Rectal smooth muscle tissue (tissue), 1 donor: ENCODE results near the gene CCL21.
"Not testable (repeated sequence)": the region's sequence is repeated elsewhere in the genome, so short reads cannot be mapped to it uniquely, and the experiment has no call there.

Experiments used
- H3K27ac ChIP-seq: one replicate; pipeline ENCODE4 v1.7.0; 2013; ENCODE audit warnings: low read depth, low read length, inconsistent platforms
- H3K27me3 ChIP-seq: one replicate; pipeline ENCODE4 v1.7.0; 2013; ENCODE audit warnings: low read length; ENCODE audit not compliant: control insufficient read depth, insufficient read depth
- H3K36me3 ChIP-seq: one replicate; pipeline ENCODE4 v1.7.0; 2013; ENCODE audit warnings: low read length; ENCODE audit not compliant: control insufficient read depth, insufficient read depth
- H3K4me1 ChIP-seq: one replicate; pipeline ENCODE4 v1.7.0; 2013; ENCODE audit warnings: low read length; ENCODE audit not compliant: control insufficient read depth, insufficient read depth
- H3K4me3 ChIP-seq: one replicate; pipeline ENCODE4 v1.7.0; 2013; ENCODE audit warnings: low read length
- H3K9ac ChIP-seq: one replicate; pipeline ENCODE4 v1.7.0; 2013; ENCODE audit warnings: low read length

CCL21 gene

GRCh38 chr9:34710023-34710422 lies at the start of gene CCL21:
TSS of gene CCL21 (minus strand) at chr9:34710136. CDS start at chr9:34710066, 70 bp downstream.
- Histone ChIP-seq H3K9ac (no peak within 1 kb of the TSS), H3K4me1 (no peaks in the 10 kb centered on the region), H3K27me3 (no peaks in the 10 kb centered on the region), H3K27ac (no peak within 1 kb of the TSS), H3K36me3 (no peaks in the 10 kb centered on the region), H3K4me3 (no peak within 1 kb of the TSS)

GRCh38 chr9:34759432-34760134 lies 49.6 kb upstream of the CCL21 start:
- H3K9ac ChIP-seq: no peak overlapping the region
- no peaks in the 10 kb centered on the region for H3K4me1 ChIP-seq
- no peaks in the 10 kb centered on the region for H3K36me3 ChIP-seq
- no peak overlapping the region for H3K4me3 ChIP-seq
- H3K27me3 ChIP-seq: no peaks in the 10 kb centered on the region
- no peak overlapping the region for H3K27ac ChIP-seq

GRCh38 chr9:34750320-34750719 lies 40.4 kb upstream of the CCL21 start:
- not testable (repeated sequence) for H3K27ac ChIP-seq, H3K36me3 ChIP-seq, H3K4me1 ChIP-seq, H3K9ac ChIP-seq, H3K27me3 ChIP-seq, H3K4me3 ChIP-seq

- no peaks in the 10 kb centered on the region for H3K27me3 ChIP-seq
- no peak overlapping the region for H3K9ac ChIP-seq
- H3K4me1 ChIP-seq: no peaks in the 10 kb centered on the region
- no peak overlapping the region for H3K27ac ChIP-seq
- H3K36me3 ChIP-seq: no peaks in the 10 kb centered on the region
- no peak overlapping the region for H3K4me3 ChIP-seq
Measured at GRCh38 chr9:34746526-34746925, 36.6 kb upstream of the CCL21 start.

- H3K9ac ChIP-seq: no peak overlapping the region
- no peaks in the 10 kb centered on the region for H3K4me1 ChIP-seq
- no peaks in the 10 kb centered on the region for H3K36me3 ChIP-seq
- no peaks in the 10 kb centered on the region for H3K27me3 ChIP-seq
- no peak overlapping the region for H3K4me3 ChIP-seq
- H3K27ac ChIP-seq: no peak overlapping the region
Measured at GRCh38 chr9:34744295-34745221, 34.6 kb upstream of the CCL21 start.

GRCh38 chr9:34742710-34743109 lies 32.8 kb upstream of the CCL21 start:
- Histone ChIP-seq H3K27me3 (no peaks in the 10 kb centered on the region), H3K4me3 (no peak overlapping the region), H3K36me3 (no peaks in the 10 kb centered on the region), H3K27ac (no peak overlapping the region), H3K4me1 (peaks cover 2% of the 10 kb centered on the region), H3K9ac (no peak overlapping the region)

GRCh38 chr9:34741628-34742027 lies 31.7 kb upstream of the CCL21 start:
- Histone ChIP-seq H3K9ac (no peak overlapping the region), H3K27me3 (no peaks in the 10 kb centered on the region), H3K4me3 (no peak overlapping the region), H3K27ac (no peak overlapping the region), H3K4me1 (peaks cover 4% of the 10 kb centered on the region), H3K36me3 (no peaks in the 10 kb centered on the region)

GRCh38 chr9:34740176-34740575 lies 30.2 kb upstream of the CCL21 start:
- H3K36me3 ChIP-seq, H3K4me1 ChIP-seq, H3K4me3 ChIP-seq, H3K27ac ChIP-seq, H3K27me3 ChIP-seq, H3K9ac ChIP-seq: not testable (repeated sequence)

GRCh38 chr9:34737677-34738260 lies 27.8 kb upstream of the CCL21 start:
- Histone ChIP-seq H3K27ac (no peak overlapping the region), H3K4me1 (peaks cover 11% of the 10 kb centered on the region), H3K36me3 (no peaks in the 10 kb centered on the region), H3K27me3 (no peaks in the 10 kb centered on the region), H3K4me3 (no peak overlapping the region), H3K9ac (no peak overlapping the region)

GRCh38 chr9:34734720-34735119 lies 24.8 kb upstream of the CCL21 start:
- H3K36me3 ChIP-seq: no peaks in the 10 kb centered on the region
- H3K27me3 ChIP-seq: no peaks in the 10 kb centered on the region
- peaks cover 11% of the 10 kb centered on the region for H3K4me1 ChIP-seq
- H3K4me3 ChIP-seq: no peak overlapping the region
- no peak overlapping the region for H3K27ac ChIP-seq
- no peak overlapping the region for H3K9ac ChIP-seq

- Histone ChIP-seq H3K27ac (no peak overlapping the region), H3K9ac (no peak overlapping the region), H3K4me3 (no peak overlapping the region), H3K27me3 (no peaks in the 10 kb centered on the region), H3K36me3 (no peaks in the 10 kb centered on the region), H3K4me1 (peaks cover 11% of the 10 kb centered on the region)
Measured at GRCh38 chr9:34732886-34733285, 22.9 kb upstream of the CCL21 start.

- Histone ChIP-seq H3K4me1 (peaks cover 8% of the 10 kb centered on the region), H3K36me3 (no peaks in the 10 kb centered on the region)
Measured at GRCh38 chr9:34732478-34732877, 22.5 kb upstream of the CCL21 start.

More at GRCh38 chr9:34732478-34732877, 22.5 kb upstream of the CCL21 start:
- Histone ChIP-seq H3K9ac (no peak overlapping the region), H3K27me3 (no peaks in the 10 kb centered on the region), H3K4me3 (no peak overlapping the region), H3K27ac (no peak overlapping the region)
